Renal cortical epithelial cell (primary cell): ENCODE results near the gene BATF2. TPM values are rescaled to one million over a fixed set of nuclear protein-coding genes. Genes with fewer than 3 reads are reported as not detected.
A peak's percentile ranks its signal among the peaks of the same experiment; 100 is the strongest.
"Not testable (repeated sequence)": the region's sequence is repeated elsewhere in the genome, so short reads cannot be mapped to it uniquely, and the experiment has no call there.

Source experiments
- DNase-seq: peaks from one replicate; pipeline ENCODE4 v3.0.0-alpha.2; 2011; ENCODE audit warnings: low read depth
- total RNA-seq: library from RNA; depleted of rRNA; stranded (reverse); fragments of >200 nt; gene quantifications from 2 replicates; pipeline ENCODE4 v1.2.3, GENCODE V29; 2014

Gene BATF2, protein sequence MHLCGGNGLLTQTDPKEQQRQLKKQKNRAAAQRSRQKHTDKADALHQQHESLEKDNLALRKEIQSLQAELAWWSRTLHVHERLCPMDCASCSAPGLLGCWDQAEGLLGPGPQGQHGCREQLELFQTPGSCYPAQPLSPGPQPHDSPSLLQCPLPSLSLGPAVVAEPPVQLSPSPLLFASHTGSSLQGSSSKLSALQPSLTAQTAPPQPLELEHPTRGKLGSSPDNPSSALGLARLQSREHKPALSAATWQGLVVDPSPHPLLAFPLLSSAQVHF
- total RNA-seq: 1.1 and 1.6 TPM in 2 replicates

DNA sequence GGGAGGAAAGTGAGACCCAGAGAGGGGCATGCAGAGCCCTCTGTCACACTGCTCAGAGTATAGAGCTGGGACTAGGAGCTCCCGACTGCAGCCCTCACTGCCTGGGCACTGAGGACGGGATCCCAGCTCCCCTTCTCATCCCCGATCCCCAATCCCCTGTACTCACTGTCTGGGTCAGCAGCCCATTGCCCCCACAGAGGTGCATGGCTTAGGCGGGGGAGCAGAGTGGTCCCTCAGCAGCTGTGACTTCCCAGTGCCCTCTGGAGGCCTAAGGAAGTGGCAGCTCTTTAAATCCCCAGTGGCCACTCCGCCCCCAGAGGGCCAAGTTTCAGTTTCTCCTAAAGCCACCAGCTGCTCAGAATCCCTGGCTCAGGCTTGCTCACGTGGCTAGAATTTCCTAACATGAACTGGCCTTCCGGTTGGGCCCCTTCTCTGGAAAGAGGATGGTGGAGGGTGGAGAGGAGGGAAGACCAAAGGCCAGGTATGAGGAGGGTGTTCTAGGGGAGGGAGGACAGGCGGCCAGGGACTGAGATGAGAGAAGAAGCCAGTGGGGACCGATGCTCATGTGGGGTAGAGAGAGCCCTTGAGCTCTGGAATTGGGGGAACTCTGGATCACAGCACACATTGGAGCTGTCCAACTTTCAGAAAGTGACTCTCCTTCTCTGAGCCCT lies at the start of gene BATF2:
Gene BATF2 (minus strand): TSS at position 262 of the 671 bp plus-strand sequence. CDS start 57 bp downstream, at position 205.
- DNase-seq: peak; percentile 67

DNA sequence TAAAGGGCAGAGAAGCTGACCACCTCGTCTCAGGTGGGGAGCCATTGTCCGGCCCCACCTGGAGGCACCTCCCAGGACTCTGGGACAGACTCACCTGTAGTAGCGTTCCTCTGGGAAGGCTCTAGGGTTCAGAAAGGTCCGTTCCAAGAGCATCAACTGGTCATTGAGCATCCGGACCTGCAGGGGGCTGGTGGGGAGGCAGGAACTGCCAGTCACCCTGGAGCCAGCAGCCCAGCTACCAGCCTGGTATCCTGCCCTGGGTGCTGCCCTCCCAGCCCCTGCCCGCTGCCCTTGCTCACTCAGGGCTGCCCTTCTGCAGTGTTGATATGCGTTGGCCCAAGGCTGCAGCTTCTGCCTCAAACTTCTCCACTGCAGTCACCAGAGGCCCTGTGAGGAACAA lies 49.0 kb upstream of the BATF2 start:
- DNase-seq: no peak

DNA sequence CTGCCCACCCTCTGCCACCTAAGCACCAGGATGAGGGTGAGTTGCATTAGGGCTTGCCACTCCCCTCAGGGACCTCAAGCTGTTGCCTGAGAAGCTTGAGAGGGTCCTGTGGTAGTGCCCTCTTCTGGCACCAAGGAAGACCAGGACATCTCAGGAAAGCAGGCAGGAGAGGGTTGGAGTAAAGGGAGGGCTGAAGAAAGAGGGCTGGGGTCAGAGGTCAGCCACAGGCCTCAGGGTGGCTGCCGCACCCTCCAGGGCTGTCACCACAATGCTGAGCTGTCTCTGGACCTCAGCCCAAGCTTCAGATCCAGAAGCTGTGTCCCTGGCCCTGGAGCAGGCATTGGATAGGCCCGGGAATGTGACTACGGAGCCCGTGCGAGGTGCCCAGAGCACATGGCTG lies 48.3 kb upstream of the BATF2 start:
- no peak for DNase-seq

DNA sequence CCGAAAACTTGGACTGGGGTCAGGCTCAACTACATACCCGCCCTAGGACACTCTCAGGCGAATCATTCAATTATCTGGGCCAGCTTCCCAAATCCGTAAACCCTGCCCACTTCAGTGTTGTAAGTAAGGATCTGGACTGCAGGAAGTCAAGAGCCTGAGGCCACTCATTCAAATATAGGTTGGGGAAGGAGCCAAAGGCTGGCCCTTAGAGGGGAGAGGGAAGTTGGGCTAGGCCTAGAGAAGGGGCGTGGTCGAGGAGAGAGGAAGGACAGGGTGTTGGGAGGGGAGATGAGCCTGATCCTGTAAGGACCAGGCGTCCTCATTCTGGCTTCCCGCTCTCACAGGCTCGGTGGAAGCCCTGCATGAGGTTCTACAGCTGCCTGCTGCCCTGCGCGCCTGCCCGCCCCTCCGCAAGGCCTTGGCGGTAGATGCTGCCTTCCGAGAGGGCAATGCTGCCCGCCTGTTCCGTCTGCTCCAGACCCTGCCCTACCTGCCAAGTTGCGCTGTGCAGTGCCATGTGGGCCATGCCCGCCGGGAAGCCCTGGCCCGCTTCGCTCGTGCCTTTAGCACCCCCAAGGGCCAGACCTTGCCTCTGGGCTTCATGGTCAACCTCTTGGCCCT lies 47.2 kb upstream of the BATF2 start:
- DNase-seq: no peak

DNA sequence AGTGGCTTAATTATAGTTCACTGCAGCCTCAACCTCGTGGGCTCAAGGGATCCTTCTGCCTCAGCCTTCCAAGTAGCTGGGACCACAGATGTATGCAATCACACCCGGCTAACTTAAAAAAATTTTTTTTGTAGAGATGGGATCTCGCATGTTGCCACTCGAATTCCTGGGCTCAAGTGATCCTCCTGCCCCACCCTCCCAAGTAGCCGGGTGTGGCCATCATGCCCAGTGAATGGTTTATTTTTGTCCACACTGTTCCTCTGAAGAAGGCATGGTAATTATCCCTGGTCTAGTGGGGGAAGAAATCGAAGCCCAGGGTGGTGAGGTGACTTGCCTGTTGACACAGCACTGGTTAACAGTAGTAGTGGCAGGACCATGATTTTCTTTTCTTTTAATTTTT lies 46.1 kb upstream of the BATF2 start:
- no peak for DNase-seq

DNA sequence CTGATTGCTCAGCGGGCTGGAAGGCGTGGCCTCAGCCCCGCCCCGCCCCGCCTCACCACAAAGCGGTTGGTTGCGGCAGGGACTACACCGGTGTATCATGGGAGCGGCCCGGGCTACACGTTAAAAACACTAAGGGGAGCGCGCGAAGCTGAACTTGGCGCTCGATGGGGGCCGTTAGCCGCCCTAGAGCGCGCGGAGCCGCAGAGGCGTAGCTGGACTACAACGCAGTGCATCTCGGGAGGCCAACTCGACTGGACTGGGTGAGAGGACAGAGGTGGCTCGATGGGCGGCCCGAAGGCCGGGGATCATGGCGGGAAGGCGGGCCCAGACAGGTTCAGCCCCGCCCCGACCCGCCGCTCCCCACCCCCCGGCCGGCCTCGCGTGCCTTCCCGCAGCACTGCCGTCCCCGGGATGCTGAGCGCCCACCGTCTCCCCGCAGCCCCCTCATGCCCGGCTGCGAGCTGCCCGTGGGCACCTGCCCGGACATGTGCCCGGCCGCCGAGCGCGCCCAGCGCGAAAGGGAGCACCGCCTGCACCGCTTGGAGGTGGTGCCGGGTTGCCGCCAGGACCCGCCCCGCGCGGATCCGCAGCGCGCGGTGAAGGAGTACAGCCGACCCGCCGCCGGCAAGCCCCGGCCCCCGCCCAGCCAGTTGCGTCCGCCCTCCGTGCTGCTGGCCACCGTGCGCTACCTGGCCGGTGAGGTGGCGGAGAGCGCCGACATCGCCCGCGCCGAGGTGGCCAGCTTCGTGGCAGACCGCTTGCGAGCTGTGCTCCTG lies 44.3 kb upstream of the BATF2 start, which contains the start of gene SAC3D1:
Gene SAC3D1 (plus strand): TSS at position 364 of the 776 bp plus-strand sequence. CDS start 83 bp downstream, at position 447.
- peak; percentile 86 for DNase-seq

DNA sequence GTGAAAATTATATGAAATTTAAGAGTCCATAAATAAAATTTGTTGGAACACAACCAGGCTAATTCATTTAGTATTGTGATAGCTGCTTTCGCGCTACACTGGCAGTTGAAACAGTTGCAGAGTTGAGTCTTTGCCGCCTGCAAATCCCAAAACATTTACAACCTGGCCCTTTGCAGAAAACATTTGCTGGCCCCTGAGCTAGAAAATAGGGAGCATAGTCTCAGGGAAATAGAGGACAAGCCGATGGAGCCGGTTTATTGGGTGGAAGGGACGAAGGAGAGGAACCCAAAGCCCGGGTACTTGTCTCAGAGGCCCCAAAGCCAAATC lies 43.7 kb upstream of the BATF2 start:
- no peak for DNase-seq

DNA sequence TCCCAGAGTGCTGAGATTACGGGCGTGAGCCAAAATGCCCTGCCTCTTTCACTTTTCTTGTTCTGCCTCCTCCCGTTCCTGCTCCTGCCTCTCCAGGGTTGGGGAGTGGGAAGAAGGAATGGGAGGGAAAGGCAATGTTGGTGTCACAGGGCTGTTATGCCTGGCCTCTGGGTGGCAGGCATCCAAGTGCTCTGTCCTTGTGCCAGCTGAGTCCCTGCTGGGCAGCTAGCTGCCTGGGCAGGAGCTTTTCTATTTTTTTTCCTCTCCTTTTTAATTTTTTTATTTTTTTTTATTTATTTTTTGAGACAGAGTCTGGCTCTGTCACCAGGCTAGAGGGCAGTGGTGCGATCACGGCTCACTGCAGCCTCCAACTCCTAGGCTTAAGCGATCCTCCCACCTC lies 40.2 kb upstream of the BATF2 start:
- no peak for DNase-seq

DNA sequence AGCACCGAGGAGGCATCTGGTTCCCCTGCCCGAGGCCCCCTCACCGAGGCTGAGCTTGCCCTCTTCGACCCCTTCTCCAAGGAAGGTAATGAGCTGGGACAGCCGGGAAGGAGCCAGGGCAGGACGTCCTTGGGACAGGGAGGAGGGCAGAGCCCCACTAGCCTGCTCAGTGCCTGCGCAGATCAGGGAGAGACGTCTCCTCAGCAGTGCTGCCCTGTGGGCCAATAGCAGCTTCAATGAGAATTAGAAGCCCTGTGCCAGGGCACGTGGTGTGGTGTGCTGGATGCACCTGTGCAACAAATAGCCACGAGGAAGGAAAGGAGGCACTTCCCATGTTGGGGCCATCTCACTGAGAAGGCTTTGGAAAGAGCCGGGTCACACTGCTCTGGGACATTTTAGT lies 38.8 kb upstream of the BATF2 start:
- DNase-seq: no peak

DNA sequence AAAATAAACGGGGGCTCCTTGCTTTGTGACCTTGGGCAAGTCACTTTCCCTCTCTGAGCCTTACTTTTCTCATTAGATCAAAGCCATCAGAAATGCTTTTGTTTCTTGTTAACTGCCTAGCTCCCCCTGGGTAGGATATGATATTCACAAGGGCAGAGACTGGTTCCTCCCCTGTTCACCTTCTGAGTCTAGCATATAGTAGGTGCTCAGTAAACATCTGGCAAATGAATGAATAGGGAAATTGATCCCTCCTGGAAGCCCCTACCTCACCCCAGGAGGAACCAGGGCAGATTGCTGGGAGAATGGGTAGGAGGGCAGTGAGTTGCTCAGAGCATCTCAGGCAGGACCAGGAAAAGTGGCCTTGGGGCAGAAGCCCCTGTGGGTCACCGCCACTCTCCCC lies 37.7 kb upstream of the BATF2 start:
- no peak for DNase-seq

DNA sequence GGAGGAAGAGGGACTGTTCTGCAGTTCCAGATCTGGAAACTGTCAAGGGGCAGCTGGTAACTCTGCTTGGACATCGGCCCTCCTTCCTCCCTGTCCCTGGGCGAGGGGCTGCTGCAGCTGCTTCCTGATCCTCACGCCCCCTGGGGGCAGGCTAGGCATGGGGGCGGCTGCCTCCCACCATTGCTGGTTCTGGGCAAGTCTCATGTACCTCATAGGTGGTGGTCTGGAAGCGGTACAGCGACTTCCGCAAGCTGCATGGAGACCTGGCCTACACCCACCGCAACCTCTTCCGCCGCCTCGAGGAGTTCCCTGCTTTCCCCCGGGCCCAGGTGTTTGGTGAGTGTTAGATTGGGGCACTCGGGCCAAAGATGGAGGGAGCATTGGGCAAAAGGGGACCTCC lies 35.4 kb upstream of the BATF2 start:
- no peak for DNase-seq

DNA sequence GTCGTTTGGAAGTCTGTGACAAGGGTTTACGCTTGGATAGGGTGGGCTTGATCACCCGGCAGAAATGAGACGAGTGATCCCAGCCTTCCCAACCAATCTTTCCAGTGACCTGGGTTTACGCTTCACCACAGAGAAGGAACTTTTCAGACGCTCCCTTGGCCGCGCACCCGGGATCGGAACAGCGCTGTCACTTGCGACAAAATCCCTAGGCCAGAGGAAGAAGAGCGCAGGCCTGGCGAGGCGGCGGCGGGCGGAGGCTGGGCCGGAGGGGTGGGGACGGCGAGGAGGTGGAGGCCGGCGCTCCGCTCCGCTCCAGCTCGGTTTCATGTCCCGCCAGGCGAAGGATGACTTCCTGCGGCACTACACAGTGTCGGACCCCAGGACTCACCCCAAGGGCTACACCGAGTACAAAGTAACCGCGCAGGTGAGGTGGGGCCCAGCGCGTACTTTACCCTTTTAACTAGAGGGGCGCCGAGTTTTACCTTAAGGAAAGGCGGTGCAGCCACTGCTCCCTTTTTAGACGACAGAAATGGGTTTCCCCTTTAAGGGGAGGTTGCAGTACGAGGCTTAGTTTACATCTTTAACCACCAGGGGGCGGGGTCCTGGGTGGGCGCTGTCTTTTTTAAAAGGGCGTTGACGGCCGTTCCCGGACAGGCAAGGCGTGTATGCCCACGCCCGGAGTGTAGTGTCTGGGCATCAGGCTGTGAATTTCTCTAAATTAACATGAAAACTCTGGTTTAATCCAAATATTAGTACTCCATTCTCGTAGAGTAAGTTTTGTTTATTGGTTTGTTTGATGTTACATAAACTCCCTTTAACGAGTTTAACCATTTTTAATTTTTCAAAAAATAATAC lies 30.7 kb upstream of the BATF2 start, which contains the start of gene SNX15:
Gene SNX15 (plus strand): TSS at position 227 of the 855 bp plus-strand sequence. CDS start 99 bp downstream, at position 326.
- DNase-seq: peak; percentile 89

DNA sequence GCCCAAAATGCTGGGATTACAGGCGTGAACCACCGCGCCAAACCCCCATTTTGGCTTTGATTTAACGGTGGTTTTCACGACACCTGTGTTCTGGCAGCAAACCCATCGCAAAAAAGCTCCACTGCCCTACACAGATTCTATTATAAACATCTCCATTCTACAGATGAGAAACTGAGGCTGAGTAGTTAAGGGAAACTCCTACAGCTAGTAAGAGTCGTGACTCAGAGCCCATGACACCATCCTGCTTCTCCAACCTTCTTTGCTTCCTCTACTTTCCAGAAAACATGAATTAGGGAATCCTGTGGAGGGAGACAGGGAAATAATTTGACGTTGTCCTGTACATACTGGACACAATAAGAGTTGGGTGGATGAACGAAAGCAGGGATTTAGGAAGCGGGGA lies 30.0 kb upstream of the BATF2 start:
- peak; percentile 34 for DNase-seq

DNA sequence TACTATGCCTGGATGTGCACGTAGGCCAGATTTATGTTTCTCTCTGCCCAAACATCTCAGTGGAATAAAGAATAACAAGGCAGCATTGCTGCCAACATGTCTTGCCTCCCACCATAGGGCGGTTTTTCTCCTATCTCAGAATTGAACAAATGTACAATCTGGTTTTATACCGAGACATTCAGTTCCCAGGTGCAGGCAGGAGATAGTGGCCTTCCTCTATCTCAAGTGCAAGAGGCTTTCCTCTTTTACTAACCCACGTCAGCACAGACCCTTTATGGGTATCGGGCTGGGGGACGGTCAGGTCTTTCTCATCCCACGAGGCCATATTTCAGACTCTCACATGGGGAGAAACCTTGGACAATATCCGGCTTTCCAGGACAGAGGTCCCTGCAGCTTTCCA lies 26.7 kb upstream of the BATF2 start:
- not testable (repeated sequence) for DNase-seq

DNA sequence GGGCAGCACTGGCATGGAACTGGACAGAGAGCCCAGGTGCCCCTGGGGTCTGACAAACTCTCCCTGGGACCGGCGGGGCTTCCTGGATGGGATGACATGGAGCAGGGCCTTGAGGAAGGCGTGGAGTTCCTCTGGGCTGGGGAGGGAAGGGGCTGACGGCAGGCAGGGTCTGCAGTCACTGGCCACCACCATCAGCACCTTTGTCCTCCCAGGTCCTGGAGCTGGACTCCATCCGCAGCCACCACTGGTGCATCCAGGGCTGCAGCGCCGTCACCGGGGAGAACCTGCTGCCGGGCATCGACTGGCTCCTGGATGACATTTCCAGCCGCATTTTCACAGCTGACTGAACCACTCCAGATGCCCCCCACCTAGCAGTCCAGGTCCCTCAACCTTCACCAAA lies 24.7 kb upstream of the BATF2 start:
- no peak for DNase-seq

DNA sequence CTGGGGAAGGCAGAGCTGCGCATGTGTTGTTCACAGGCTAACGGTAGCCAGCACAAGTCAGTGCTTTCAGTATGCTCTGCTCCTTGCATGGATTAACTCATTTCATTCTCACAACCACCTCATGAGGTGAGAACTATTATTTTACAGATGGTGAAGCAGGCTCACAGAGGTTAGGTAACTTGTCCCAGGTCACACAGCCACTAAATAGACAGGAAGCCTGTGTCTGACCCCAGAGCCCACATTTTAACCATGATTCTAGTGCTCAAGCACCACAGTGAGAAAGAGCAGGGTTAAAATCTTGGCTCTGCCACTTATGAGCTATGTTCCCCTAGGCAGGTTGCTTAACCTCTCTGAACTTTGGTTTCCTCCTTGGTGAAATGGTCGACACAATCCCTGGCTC lies 24.2 kb upstream of the BATF2 start:
- DNase-seq: no peak

DNA sequence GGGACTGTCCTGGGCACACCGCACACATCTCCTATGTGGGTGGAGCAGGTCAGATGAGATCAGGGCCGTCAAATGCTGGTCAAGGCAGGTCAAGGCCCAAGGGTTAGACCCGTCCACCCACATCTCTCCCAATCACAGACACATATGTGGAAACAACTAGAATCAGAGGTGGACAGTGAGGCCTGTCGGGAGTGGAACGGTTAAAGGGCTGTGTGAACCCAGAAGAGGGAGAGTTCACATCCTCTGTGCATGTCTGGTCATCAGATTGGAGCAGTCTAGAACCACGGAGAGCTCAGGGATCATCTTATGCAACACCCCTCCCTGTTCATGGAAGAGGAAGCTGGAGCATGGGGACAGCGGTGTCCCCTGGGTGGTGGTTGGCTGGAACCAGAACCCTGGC lies 23.1 kb upstream of the BATF2 start:
- DNase-seq: no peak

DNA sequence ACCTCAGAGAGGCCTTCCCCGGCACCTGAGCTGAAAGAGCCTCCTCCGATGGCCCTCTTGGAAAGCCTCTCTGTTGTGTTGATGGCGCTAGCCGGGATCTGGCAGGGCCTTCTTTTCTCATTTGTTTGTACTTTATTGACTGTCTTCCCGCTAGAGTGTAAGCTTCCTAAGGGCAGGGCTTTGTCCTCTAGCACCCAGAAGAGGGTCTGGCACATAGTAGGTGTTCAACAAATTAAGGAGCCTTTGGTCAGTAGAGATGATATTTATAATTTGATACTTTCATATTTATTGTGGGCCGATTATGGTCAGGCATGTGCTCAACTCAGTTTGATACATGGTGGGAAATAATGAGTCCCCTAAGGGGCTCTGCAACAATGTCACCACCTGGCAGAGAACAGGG lies 21.2 kb upstream of the BATF2 start:
- DNase-seq: no peak

DNA sequence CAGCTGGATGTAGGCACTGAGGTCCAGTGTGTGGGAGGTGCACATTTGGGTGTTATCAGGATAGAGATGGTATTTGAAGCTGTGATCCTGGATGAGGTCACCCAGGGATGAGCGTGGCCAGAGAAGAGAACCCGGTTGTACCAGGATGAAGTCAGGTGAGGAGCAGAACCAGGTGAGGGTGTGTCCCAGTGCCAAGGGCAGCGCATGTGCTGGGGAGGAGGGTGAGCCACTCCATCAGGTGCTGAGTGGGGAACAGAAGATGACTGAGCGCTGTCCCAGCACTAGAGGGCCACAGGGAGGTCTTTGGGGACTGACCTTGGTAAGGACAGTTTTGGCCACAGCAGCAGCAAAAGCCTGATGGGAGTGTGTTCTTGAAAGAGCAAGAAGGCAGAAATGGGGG lies 19.9 kb upstream of the BATF2 start:
- DNase-seq: no peak

DNA sequence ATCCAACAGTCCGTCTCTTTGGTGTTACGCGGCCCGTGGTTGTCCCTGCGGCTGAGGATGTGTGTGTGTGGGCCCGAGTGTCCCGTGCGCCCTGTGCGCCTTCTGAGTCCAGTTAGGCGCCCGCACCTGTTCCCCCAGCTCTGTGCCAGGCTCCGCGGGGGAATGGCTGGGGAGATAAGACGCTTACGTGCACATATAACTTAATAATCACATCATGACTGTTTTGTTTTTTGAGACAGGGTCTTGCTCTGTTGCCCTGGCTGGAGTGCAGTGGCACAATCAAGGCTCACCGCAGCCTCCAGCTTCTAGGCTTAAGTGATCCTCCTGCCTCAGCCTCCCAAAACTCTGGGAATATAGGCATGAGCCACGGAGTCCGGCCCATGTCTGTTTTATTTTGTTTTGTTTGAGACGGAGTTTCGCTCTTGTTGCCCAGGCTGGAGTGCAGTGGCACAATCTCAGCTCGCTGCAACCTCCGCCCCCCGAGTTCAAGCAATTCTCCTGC lies 18.0 kb upstream of the BATF2 start:
- DNase-seq: no peak
